HG02798 (cell line): Measurements from ENCODE around the gene ANKRD11.
"Not testable (repeated sequence)": the region's sequence is repeated elsewhere in the genome, so short reads cannot be mapped to it uniquely, and the experiment has no call there.

Source experiments
- ATAC-seq: cut with Tn5 transposase; IDR thresholded peaks from one replicate; pipeline ENCODE4 v1.9.1; 2021; ENCODE audit warnings: mild to moderate bottlenecking; ENCODE audit not compliant: unreplicated experiment, poor library complexity

The ANKRD11 gene

DNA sequence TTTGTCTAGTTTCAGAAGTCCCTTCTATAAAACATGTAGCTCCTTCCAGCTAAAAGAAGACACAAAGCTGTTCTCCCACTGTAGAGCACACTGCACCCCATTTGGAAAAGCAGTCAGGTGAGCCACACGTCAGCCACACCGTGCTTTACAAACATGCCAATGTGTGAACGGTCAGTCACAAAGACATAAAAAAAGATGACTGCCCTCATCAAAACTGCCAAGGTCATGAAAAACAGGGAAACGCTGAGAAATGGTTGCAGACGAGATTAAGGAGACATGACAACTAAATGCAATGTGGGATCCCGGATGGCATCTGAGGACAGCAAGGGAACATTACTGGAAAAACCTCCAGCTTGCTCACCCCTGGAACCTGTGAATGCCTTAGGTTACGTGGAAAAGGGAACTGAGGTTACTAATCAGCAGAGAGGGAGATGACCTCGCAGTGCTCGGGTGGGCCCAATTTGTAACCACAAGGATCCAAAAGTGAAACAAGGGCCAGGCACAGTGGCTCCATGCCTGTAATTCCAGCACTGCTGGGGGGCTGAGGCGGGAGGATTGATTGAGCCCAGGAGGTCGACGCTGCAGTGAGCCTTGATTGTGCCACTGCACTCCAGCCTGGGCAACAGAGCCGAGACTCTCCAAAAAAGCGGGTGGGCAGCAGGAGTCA is 8.1 kb downstream of the ANKRD11 start:
- ATAC-seq: no peak

DNA sequence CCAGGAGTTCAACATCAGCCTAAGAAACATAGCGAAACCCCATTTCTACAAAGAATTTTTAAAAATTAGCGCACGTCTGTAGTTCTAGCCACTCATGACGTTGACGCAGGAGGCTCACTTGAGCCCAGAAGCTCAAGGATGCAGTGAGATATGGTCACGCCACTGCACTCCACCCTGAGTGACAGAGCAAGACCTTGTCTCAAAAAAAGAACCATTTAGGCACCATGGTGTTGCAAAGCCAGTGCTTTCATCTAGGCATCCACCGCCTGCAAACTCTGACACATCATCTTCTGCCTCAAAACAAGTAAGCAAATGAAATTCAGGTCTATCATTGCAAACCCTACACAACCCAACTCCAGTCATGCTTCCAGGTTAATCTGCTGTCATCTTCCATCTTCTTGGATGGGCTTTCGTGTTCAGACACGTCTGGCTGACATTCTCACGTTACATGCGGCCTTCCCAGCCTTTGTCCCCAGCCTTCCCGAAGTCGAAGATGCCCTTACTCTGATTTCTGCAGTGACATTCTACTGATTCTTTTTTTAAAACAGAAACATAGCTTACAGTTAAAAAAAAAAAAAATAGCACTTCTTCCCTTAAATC is 8.9 kb downstream of the ANKRD11 start:
- ATAC-seq: no peak

DNA sequence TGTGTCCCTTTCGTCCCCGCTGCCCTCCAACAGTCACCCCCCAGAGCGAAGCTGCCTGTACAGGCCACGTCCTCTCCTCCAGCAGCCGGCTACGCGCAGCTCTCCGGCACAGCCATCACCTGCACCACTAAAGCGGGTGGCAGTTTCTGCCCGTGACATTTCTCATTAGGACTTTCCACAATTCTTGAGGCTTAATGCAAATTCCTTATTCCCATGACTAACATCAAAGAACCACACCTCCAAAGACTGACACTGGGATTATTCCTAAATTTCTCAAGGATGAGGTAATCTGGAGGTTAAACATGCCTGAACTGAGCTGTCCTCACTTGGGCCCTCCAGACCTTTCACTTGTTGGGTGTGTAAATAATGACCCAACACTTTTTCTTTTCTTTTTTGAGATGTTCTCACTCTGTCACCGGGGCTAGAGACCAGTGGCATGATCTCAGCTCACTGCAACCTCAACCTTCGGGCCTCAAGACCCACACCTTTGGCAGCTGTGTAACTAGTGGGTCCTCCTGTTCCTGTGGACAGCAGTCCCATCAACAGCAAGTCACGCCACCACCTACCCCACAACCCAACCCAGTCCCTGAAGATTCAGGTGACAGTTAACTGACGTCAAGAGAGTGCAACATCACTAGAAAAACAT is 11.7 kb downstream of the ANKRD11 start:
- ATAC-seq: no peak

GRCh38 chr16:89476811-89477261 is 13.5 kb downstream of the ANKRD11 start:
- ATAC-seq: no peak

DNA sequence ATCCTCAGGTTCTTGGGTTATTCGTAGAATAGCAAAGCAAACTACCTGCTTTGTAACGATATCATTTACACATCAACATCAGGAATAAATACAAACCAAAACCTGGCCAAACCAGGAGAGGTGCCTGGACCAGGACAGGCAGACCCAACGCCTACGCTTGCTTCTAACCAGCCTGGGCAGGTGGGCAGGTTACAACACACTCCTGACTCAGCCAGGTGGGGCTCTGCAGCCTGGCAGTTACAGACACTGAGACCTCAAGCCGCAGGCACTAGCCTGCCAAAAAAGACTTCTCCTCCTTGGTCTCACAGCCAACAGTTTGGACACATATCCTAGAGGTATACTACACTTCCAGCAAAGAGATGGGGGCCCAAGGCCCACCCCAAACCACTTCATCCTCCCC is 14.0 kb downstream of the ANKRD11 start:
- no peak for ATAC-seq

GRCh38 chr16:89475144-89475543 is 15.2 kb downstream of the ANKRD11 start:
- no peak for ATAC-seq

GRCh38 chr16:89473791-89474414 is 16.5 kb downstream of the ANKRD11 start:
- ATAC-seq: no peak

DNA sequence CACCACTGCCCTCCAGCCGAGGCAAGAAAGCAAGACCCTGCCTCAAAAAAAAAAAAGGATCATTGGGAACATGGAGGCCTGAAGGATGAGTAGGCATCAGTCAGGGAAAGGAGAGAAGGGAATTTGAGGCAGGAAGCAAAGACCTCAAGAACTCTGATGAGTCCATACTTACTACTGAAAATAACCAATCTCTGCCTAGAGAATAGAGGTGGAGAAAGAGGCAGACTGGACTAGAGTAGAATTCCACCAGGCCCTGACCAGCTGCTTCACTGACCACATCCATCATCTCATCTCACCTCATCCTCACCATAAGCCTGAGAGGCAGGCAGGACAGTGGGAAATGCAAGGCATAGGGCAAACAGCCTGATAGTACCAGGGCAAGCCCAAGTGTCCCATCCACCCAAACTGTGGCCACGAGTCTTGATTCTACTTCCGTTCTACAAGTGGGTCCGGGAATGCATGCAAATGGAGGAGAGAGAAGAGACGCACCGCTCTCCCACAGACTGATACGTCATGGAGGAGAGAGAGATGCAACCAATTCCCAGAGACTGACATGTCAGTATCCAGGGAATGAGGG is 17.1 kb downstream of the ANKRD11 start:
- no peak for ATAC-seq

GRCh38 chr16:89472711-89473075 is 17.7 kb downstream of the ANKRD11 start:
- no peak for ATAC-seq

DNA sequence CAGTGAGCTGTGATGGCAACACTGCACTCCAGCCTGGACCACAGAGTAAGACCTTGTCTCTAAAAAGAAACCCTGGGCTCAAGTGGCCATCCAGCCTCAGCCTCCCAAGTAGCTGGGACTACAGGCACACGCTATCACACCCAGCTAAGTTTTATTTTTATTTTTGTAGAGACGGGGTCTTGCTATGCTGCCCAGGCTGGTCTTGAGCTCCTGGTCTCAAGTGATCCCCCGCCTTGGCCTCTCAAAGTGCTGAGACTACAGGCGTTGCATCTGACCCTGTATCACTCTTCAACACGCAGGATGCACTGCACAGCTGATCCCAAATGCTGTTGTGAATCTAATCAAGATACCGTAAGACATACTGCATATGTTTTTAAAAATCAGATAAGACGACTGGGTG is 23.0 kb downstream of the ANKRD11 start:
- ATAC-seq: no peak

DNA sequence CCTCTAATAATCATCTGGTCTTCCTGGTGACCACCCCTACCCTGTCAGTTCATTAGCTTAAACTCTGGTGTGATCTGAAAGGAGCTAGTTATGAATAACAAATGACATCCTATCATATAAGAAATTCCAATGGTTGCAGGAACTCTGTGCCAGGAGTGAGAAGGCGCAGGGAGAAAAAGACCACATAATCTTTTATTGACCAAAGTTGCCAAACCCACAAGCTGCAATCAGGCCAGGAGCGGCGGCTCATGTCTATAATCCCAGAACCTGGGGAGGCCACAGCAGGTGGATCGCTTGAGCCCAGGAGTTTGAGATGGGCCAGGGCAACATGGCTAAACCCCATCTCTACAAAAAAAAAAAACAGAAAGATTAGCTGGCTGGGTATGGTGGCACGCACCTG is 23.4 kb downstream of the ANKRD11 start:
- ATAC-seq: no peak

DNA sequence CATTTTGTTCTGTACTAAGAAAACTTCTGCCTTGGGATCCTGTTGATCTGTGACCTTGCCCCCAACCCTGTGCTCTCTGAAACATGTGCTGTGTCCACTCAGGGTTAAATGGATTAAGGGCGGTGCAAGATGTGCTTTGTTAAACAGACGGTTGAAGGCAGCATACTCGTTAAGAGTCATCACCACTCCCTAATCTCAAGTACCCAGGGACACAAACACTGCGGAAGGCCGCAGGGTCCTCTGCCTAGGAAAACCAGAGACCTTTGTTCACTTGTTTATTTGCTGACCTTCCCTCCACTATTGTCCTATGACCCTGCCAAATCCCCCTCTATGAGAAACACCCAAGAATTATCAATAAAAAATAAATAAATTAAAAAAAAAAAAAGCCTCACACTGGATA is 27.0 kb downstream of the ANKRD11 start:
- ATAC-seq: not testable (repeated sequence)

- not testable (repeated sequence) for ATAC-seq
Observed at GRCh38 chr16:89462639-89463038, 27.7 kb downstream of the ANKRD11 start.

DNA sequence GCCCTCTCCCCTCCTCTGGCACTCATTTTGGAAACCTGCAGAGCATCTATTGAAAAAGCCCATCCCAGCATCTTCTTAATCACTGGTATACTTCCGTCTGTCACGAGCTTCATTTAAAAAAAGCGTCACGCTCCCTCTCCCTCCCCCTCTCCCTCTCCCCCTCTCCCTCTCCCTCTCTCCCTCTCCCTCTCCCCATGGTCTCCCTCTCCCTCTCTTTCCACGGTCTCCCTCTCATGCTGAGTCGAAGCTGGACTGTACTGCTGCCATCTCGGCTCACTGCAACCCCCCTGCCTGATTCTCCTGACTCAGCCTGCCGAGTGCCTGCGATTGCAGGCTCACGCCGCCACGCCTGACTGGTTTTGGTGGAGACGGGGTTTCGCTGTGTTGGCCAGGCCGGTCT is 28.5 kb downstream of the ANKRD11 start:
- not testable (repeated sequence) for ATAC-seq

DNA sequence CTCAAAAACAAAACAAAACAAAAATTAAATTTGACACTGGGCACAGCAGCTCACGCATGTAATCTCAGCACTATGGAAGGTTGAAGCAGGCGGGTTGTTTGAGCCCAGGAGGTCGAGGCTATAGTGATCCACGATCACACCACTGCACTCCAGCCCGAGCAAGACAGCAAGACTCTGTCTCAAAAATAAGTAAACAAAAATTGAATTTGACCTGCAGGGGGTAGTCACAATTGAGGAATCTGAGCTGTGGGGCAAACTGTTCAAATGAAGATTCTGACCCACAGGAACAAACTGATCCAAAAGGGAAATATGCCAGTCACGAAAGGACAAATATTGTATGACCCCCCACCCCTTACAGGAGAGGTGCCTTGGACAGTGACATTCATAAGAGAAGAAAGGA is 29.8 kb downstream of the ANKRD11 start:
- ATAC-seq: no peak

DNA sequence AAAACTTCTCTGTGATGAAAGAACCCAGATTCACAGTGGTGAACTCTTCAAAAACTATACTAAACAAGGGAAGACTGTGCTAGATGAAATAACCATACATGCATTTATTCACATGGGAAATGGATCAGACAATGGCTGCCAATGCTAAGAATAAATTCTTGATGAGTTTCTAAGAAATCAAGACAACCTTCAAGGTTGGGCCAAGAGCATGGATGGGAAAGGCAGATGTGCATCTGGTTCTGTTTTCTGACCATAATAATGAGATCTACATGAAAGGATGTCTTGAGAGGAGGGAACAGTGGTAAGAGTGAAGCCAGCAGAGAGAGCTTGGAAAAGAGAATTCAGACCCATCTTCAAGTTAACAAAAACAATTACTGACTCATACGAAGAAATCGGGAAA is 31.4 kb downstream of the ANKRD11 start:
- no peak for ATAC-seq

- ATAC-seq: no peak
Observed at GRCh38 chr16:89458551-89458950, 31.8 kb downstream of the ANKRD11 start.

DNA sequence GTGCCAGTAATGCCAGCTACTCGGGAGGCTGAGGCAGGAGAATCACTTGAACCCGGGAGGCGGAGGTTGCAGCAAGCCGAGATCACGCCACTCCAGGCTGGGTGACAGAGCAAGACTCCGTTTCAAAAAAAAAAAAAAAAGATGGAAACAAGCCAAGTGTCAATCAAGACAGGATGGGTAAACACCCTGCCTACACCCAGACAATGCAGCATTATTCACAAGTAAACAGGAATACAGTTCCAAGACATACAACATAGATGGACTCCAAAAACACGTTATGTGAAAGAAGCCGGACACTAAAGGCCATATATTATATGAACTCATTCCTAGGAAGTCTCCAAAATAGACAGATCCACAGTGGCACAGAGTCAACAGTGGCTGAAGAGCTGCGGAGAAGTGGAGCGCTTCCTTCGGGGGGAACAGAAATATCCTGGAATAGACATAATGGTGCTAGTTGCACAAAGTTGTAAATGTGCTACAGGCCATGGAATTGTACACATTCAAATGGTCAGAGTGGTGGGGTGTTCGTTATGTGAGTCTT is 33.9 kb downstream of the ANKRD11 start:
- no peak for ATAC-seq

- no peak for ATAC-seq
Observed at GRCh38 chr16:89455692-89456091, 34.7 kb downstream of the ANKRD11 start.

DNA sequence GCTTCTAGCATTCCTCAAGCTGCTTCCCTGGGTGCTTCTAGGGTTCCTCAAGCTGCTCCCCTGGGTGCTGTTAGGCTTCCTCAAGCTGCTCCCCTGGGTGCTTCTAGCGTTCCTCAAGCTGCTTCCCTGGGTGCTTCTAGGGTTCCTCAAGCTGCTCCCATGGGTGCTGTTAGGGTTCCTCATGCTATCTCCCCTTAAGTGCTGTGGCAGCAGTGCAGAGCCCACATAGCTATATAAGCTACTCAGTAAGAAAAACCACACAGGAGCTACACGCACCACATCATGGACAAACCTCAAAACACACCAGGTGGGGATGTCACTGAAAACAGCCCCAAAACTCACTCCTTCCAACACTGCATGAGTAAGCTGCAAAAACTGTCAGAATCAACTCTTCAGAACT is 35.2 kb downstream of the ANKRD11 start:
- no peak for ATAC-seq
